HL-60 (cell line): Measurements from ENCODE around the gene ZG16B.

ENCODE experiments used
- CTCF ChIP-seq: IDR thresholded peaks from one replicate; pipeline ENCODE4 v1.5.1; 2011; ENCODE audit warnings: low read length, control low read depth, inconsistent platforms; ENCODE audit not compliant: insufficient read depth
- GABPA ChIP-seq: IDR thresholded peaks from 2 replicates; pipeline ENCODE4 v1.6.1; 2012; ENCODE audit warnings: low read depth
- POLR2AphosphoS5 ChIP-seq: IDR thresholded peaks from 2 replicates; pipeline ENCODE4 v1.6.1; 2012; ENCODE audit warnings: low read depth
- SPI1 ChIP-seq: IDR thresholded peaks from 2 replicates; pipeline ENCODE4 v1.6.1; 2012; ENCODE audit warnings: low read depth, mild to moderate bottlenecking, borderline replicate concordance
- TF ChIP-seq, protein P1 (sequence below): IDR thresholded peaks from 2 replicates; pipeline ENCODE4 v1.6.1; 2012; ENCODE audit warnings: low read depth; ENCODE audit not compliant: insufficient replicate concordance

GRCh38 chr16:2799859-2800226, 30.3 kb upstream of the ZG16B start:
- TF ChIP-seq POLR2AphosphoS5 (no peak), CTCF (no peak), GABPA (no peak), SPI1 (no peak)
- TF ChIP-seq, protein P1, sequence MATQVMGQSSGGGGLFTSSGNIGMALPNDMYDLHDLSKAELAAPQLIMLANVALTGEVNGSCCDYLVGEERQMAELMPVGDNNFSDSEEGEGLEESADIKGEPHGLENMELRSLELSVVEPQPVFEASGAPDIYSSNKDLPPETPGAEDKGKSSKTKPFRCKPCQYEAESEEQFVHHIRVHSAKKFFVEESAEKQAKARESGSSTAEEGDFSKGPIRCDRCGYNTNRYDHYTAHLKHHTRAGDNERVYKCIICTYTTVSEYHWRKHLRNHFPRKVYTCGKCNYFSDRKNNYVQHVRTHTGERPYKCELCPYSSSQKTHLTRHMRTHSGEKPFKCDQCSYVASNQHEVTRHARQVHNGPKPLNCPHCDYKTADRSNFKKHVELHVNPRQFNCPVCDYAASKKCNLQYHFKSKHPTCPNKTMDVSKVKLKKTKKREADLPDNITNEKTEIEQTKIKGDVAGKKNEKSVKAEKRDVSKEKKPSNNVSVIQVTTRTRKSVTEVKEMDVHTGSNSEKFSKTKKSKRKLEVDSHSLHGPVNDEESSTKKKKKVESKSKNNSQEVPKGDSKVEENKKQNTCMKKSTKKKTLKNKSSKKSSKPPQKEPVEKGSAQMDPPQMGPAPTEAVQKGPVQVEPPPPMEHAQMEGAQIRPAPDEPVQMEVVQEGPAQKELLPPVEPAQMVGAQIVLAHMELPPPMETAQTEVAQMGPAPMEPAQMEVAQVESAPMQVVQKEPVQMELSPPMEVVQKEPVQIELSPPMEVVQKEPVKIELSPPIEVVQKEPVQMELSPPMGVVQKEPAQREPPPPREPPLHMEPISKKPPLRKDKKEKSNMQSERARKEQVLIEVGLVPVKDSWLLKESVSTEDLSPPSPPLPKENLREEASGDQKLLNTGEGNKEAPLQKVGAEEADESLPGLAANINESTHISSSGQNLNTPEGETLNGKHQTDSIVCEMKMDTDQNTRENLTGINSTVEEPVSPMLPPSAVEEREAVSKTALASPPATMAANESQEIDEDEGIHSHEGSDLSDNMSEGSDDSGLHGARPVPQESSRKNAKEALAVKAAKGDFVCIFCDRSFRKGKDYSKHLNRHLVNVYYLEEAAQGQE: no peak
